HG03342 (cell line): ENCODE results near the gene UBC.

Source experiments
- ATAC-seq: cut with Tn5 transposase; IDR thresholded peaks from one replicate; pipeline ENCODE4 v1.9.1; 2021; ENCODE audit warnings: mild to moderate bottlenecking, moderate library complexity; ENCODE audit not compliant: unreplicated experiment

The UBC gene

GRCh38 chr12:124867401-124867930, 47.0 kb downstream of the UBC start:
- no peak for ATAC-seq

GRCh38 chr12:124866883-124867400, 47.5 kb downstream of the UBC start:
- ATAC-seq = no peak

GRCh38 chr12:124866195-124866882, 48.1 kb downstream of the UBC start:
- ATAC-seq = no peak

GRCh38 chr12:124865728-124866127, 48.7 kb downstream of the UBC start:
- ATAC-seq = no peak

GRCh38 chr12:124864326-124864752, 50.1 kb downstream of the UBC start:
- no peak for ATAC-seq

- peak; percentile 65 for ATAC-seq
These were observed 50.8 kb downstream of the UBC start, which contains the start of gene SCARB1 for GRCh38 chr12:124863416-124864325. TSS of gene SCARB1 (minus strand) at chr12:124863864. CDS start at chr12:124863720, 144 bp downstream.

GRCh38 chr12:124862768-124863415, 51.6 kb downstream of the UBC start:
- ATAC-seq = peak; percentile 15

- ATAC-seq = peak; percentile 30
These were observed 52.4 kb downstream of the UBC start for GRCh38 chr12:124861898-124862676.
